DOHH2 (cell line): ENCODE measurements around the gene IER3.

Experiments
- H3F3A ChIP-seq: fragments of 200-600 bp; sonication (generic), shearing (Covaris generic); 2 replicates; pipeline ENCODE4 v1.6.0; 2016; ENCODE audit warnings: antibody characterized with exemption, mild to moderate bottlenecking; ENCODE audit not compliant: control insufficient read depth, insufficient read depth
- H3K27ac ChIP-seq: fragments of 200-600 bp; sonication (generic); 2 replicates; pipeline ENCODE4 v1.5.1; 2014; ENCODE audit warnings: low read depth, mild to moderate bottlenecking, low read length, moderate library complexity
- H3K27me3 ChIP-seq: fragments of 200-600 bp; sonication (generic); 2 replicates; pipeline ENCODE4 v1.6.1; 2014; ENCODE audit warnings: mild to moderate bottlenecking, low read length, mixed read lengths; ENCODE audit not compliant: control insufficient read depth
- H3K36me3 ChIP-seq: fragments of 200-600 bp; sonication (generic); 2 replicates; pipeline ENCODE4 v1.6.1; 2014; ENCODE audit warnings: mild to moderate bottlenecking, low read length, moderate library complexity, mixed read lengths; ENCODE audit not compliant: control insufficient read depth
- H3K4me1 ChIP-seq: fragments of 200-600 bp; sonication (generic); 2 replicates; pipeline ENCODE4 v1.6.1; 2014; ENCODE audit warnings: mild to moderate bottlenecking, low read length, mixed read lengths; ENCODE audit not compliant: control insufficient read depth
- H3K4me2 ChIP-seq: fragments of 200-600 bp; sonication (generic); 2 replicates; pipeline ENCODE4 v1.6.0; 2014; ENCODE audit warnings: mild to moderate bottlenecking, low read length, moderate library complexity
- H3K4me3 ChIP-seq: fragments of 200-600 bp; sonication (generic); 2 replicates; pipeline ENCODE4 v1.5.1; 2014; ENCODE audit warnings: mild to moderate bottlenecking, low read length, mixed read lengths
- H3K79me2 ChIP-seq: fragments of 200-600 bp; sonication (generic); 2 replicates; pipeline ENCODE4 v1.6.1; 2014; ENCODE audit warnings: mild to moderate bottlenecking, low read length, mixed read lengths; ENCODE audit not compliant: control insufficient read depth
- H3K9me2 ChIP-seq: fragments of 200-600 bp; sonication (generic); replicated peaks from 2 replicates; pipeline ENCODE4 v1.6.1; 2014; ENCODE audit warnings: mild to moderate bottlenecking, low read length, mixed read lengths; ENCODE audit not compliant: control insufficient read depth
- H3K9me3 ChIP-seq: fragments of 200-600 bp; sonication (generic); 2 replicates; pipeline ENCODE4 v1.6.1; 2014; ENCODE audit warnings: antibody characterized with exemption, low read length, mixed read lengths; ENCODE audit not compliant: control insufficient read depth, insufficient read depth
- H4K20me1 ChIP-seq: fragments of 200-600 bp; sonication (generic); 2 replicates; pipeline ENCODE4 v1.6.0; 2014; ENCODE audit warnings: low read depth, mild to moderate bottlenecking, antibody characterized with exemption, low read length, moderate library complexity; ENCODE audit not compliant: control insufficient read depth, insufficient read depth
- CTCF ChIP-seq: fragments of 200-600 bp; sonication (generic); IDR thresholded peaks from one replicate; pipeline ENCODE4 v1.5.1; 2014; ENCODE audit warnings: antibody characterized with exemption, mild to moderate bottlenecking, low read depth, low read length; ENCODE audit not compliant: poor library complexity, severe bottlenecking
- EZH2phosphoT487 ChIP-seq: fragments of 200-600 bp; sonication (generic); IDR thresholded peaks from 2 replicates; pipeline ENCODE4 v1.6.1; 2017; ENCODE audit warnings: borderline replicate concordance, mild to moderate bottlenecking, antibody characterized with exemption, low read length, moderate library complexity, mixed read lengths

The IER3 gene

DNA sequence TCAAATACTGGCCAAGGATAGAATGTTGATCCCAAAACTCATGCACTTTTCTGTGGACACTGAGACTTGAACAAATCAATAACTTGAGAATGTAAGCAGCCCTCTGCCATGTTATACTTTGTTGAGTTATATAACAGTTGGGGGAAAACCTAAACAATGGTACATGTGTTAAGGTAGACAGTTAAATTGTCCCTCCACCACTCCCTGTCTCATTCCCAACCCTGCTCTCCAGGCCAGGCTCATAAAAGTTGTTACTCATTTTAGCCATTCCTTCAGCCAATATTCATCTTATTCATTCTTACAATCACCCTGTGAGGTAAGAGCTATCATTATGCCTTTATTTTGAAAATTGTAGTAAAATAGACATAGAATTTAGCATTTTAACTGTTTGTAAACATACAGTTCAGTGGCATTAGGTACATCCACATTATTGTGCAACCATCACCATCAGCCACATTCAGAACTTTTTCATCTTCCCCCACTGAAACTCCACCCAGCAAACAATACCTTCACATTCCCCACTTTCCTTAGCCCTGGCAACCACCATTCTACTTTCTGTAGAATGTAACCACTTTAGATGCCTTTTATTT lies 38.2 kb upstream of the IER3 start:
- TF ChIP-seq EZH2phosphoT487 (no peak), CTCF (no peak)
- H3K36me3 ChIP-seq, result no peaks in the 10 kb centered on the region
- peak overlapping the region; percentile 21 for H3K4me2 ChIP-seq
- no peak overlapping the region for H3K4me3 ChIP-seq
- H3K9me3 ChIP-seq, result no peaks in the 10 kb centered on the region
- H4K20me1 ChIP-seq, result no peaks in the 10 kb centered on the region
- no peaks in the 10 kb centered on the region for H3F3A ChIP-seq
- no peaks in the 10 kb centered on the region for H3K9me2 ChIP-seq
- peaks cover 13% of the 10 kb centered on the region for H3K4me1 ChIP-seq
- H3K27ac ChIP-seq, result no peak overlapping the region
- no peaks in the 10 kb centered on the region; the same call in 1 of the 2 replicates for H3K27me3 ChIP-seq
- H3K79me2 ChIP-seq, result no peaks in the 10 kb centered on the region

GRCh38 chr6:30781743-30782424 lies 37.5 kb upstream of the IER3 start:
- peak overlapping the region; percentile 21 for H3K4me2 ChIP-seq

DNA sequence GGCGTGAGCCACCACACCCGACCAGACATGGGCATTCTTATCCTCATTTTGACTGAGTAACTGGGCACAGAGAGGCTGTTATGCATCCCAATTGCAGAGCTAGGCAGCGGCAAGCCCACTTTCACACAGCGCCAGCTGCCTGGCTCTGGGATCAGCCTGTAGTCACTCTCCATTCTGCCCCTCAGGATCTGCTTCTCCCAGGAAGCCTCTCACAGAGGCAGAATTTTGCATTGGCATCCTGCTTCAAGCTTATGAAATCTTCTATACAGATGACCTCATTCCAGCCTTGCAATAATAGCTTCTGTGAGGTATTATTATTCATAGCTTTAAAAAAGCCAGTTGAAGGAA lies 37.0 kb upstream of the IER3 start:
- Histone ChIP-seq H3K4me3 (no peak overlapping the region), H3K27ac (no peak overlapping the region), H4K20me1 (no peaks in the 10 kb centered on the region), H3K9me3 (no peaks in the 10 kb centered on the region), H3K9me2 (no peaks in the 10 kb centered on the region), H3K4me2 (peak overlapping the region; percentile 21; the same call in 1 of the 2 replicates), H3K27me3 (no peaks in the 10 kb centered on the region; the same call in 1 of the 2 replicates), H3K4me1 (peaks cover 13% of the 10 kb centered on the region), H3K79me2 (no peaks in the 10 kb centered on the region), H3F3A (no peaks in the 10 kb centered on the region), H3K36me3 (no peaks in the 10 kb centered on the region)
- no peak for TF ChIP-seq CTCF
- no peak for TF ChIP-seq EZH2phosphoT487

More at GRCh38 chr6:30781743-30782424, 37.5 kb upstream of the IER3 start:
- Histone ChIP-seq H3K36me3 (no peaks in the 10 kb centered on the region), H3F3A (no peaks in the 10 kb centered on the region), H3K4me1 (peaks cover 13% of the 10 kb centered on the region), H3K79me2 (no peaks in the 10 kb centered on the region), H3K27ac (no peak overlapping the region), H3K9me3 (no peaks in the 10 kb centered on the region), H3K4me3 (no peak overlapping the region), H3K9me2 (no peaks in the 10 kb centered on the region), H4K20me1 (no peaks in the 10 kb centered on the region), H3K27me3 (no peaks in the 10 kb centered on the region; the same call in 1 of the 2 replicates)
- TF ChIP-seq CTCF (no peak), EZH2phosphoT487 (no peak)
